GM12891 (cell line): ENCODE data around the gene KLHL12.

ENCODE experiments used
- POLR2A ChIP-seq: IDR thresholded peaks from 2 replicates; pipeline ENCODE4 v1.6.1; 2011; ENCODE audit warnings: low read depth, low read length, control low read depth
- POLR2AphosphoS5 ChIP-seq: IDR thresholded peaks from 2 replicates; pipeline ENCODE4 v1.6.1; 2011; ENCODE audit warnings: low read depth, low read length, control low read depth
- POU2F2 ChIP-seq: IDR thresholded peaks from 2 replicates; pipeline ENCODE4 v1.6.1; 2011; ENCODE audit warnings: low read depth, mild to moderate bottlenecking, control low read depth, low read length, moderate library complexity
- SPI1 ChIP-seq: IDR thresholded peaks from 2 replicates; pipeline ENCODE4 v1.6.1; 2011; ENCODE audit warnings: low read depth, low read length, control low read depth
- TAF1 ChIP-seq: IDR thresholded peaks from 2 replicates; pipeline ENCODE4 v1.6.1; 2011; ENCODE audit warnings: low read depth, low read length, control low read depth

DNA sequence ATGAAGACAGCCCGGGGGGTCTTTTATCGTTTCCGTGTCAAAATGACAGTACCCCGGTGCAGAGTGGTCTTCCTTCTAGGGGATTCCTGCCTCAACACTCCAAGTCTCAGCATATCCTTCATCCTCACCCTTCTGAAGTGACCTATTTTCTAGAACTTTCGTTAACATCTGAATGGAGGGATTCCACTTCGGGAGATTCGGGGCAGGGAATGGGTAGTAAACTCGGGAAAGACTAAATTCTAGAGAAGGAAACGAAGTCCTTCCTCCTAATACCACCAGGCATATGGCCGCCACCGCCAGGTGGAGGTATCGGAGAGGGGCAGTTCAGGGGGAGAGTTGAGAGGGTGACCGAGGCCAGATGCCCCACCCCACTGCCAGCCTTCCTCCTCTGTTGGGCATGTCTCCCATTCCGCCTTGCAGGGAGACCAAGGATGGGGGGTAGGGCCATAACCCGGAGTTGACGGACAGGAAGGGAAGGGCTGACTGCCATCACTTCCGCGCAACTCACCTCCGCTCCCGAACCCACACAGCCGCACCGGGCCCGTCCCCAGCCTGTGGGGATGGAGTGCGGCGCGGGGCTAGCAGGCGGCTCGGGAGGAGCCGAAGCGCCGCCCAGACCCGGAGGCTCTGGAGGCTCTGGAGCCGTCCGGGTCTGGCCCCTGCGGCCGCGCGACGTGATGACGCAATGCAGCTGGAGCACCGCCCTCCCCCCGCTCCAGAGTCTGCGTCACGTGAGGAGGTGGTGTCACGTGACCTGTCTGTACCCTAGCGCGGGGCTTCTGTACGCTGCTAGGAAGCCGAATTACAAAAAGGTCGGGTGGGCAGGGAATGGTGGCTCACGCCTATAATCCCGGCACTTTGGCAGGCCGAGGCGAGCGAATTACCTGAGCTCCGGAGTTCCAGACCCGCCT, at the start of gene KLHL12:
- peak; percentile 85 for TF ChIP-seq POLR2AphosphoS5
- TF ChIP-seq POLR2A: peak; percentile 87
- peak; percentile 71 for TF ChIP-seq TAF1
- TF ChIP-seq POU2F2: peak; percentile 56
- TF ChIP-seq SPI1: no peak
